Neuronal stem cell (in vitro differentiated cells): Measurements from ENCODE around the gene CHD6.

ENCODE experiments used
- DNase-seq: peaks from one replicate; pipeline ENCODE4 v3.0.0-alpha.2; 2013; ENCODE audit warnings: low spot score
- H2AFZ ChIP-seq: one replicate; pipeline ENCODE4 v1.6.1; 2013; ENCODE audit warnings: mild to moderate bottlenecking, low read length, inconsistent platforms
- H2AK5ac ChIP-seq: 2 replicates; pipeline ENCODE4 v1.6.1; 2013; ENCODE audit warnings: low read depth, mild to moderate bottlenecking, inconsistent platforms, low read length, moderate library complexity, mixed read lengths
- H2BK120ac ChIP-seq: 2 replicates; pipeline ENCODE4 v1.6.1; 2013; ENCODE audit warnings: low read depth, mild to moderate bottlenecking, inconsistent platforms, low read length, moderate library complexity, mixed read lengths
- H2BK12ac ChIP-seq: one replicate; pipeline ENCODE4 v1.6.1; 2013; ENCODE audit warnings: low read length, inconsistent platforms
- H2BK15ac ChIP-seq: 2 replicates; pipeline ENCODE4 v1.6.1; 2013; ENCODE audit warnings: mild to moderate bottlenecking, low read length, inconsistent platforms, mixed read lengths
- H2BK5ac ChIP-seq: one replicate; pipeline ENCODE4 v1.6.1; 2013; ENCODE audit warnings: inconsistent platforms, mild to moderate bottlenecking, low read length, moderate library complexity
- H3K14ac ChIP-seq: one replicate; pipeline ENCODE4 v1.6.1; 2013; ENCODE audit warnings: low read length, inconsistent platforms
- H3K18ac ChIP-seq: 2 replicates; pipeline ENCODE4 v1.6.1; 2013; ENCODE audit warnings: low read length, inconsistent platforms
- H3K23ac ChIP-seq: 2 replicates; pipeline ENCODE4 v1.6.1; 2013; ENCODE audit warnings: low read depth, mild to moderate bottlenecking, mixed read lengths, low read length, inconsistent platforms; ENCODE audit not compliant: poor library complexity
- H3K27ac ChIP-seq: replicated peaks from 3 replicates; pipeline ENCODE4 v1.5.1; 2013; ENCODE audit warnings: low read length, inconsistent platforms
- H3K27me3 ChIP-seq, 3 experiments: 2 replicates each; pipeline ENCODE4 v1.6.1; 2013; ENCODE audit warnings: low read length in 3 of 3, mild to moderate bottlenecking in 2 of 3, inconsistent platforms in 1 of 3, low read depth in 1 of 3, mixed read lengths in 1 of 3, moderate library complexity in 1 of 3; ENCODE audit not compliant: control insufficient read depth in 3 of 3, insufficient read depth in 3 of 3
- H3K36me3 ChIP-seq, 2 donors: replicated peaks in 1 of 2; 2 replicates each; pipeline ENCODE4 v1.6.1; 2013; ENCODE audit warnings: low read length in 2 of 2; ENCODE audit not compliant: control insufficient read depth in 2 of 2, insufficient read depth in 2 of 2
- H3K4ac ChIP-seq: 2 replicates; pipeline ENCODE4 v1.6.1; 2013; ENCODE audit warnings: inconsistent platforms, mild to moderate bottlenecking, low read length, moderate library complexity
- H3K4me1 ChIP-seq, 2 donors: 1 replicate in 1 of 2; 2 replicates in 1 of 2; pipeline ENCODE4 v1.6.1; 2013; ENCODE audit warnings: low read length in 2 of 2, low read depth in 1 of 2; ENCODE audit not compliant: control insufficient read depth in 2 of 2, insufficient read depth in 1 of 2
- H3K4me2 ChIP-seq: one replicate; pipeline ENCODE4 v1.6.1; 2013; ENCODE audit warnings: mild to moderate bottlenecking, low read length, inconsistent platforms; ENCODE audit not compliant: insufficient read depth, poor library complexity, severe bottlenecking
- H3K4me3 ChIP-seq, 2 donors: 2 replicates each; pipeline ENCODE4 v1.5.1; 2013; ENCODE audit warnings: low read length in 2 of 2, mild to moderate bottlenecking in 2 of 2, inconsistent platforms in 1 of 2, moderate library complexity in 1 of 2
- H3K79me1 ChIP-seq: one replicate; pipeline ENCODE4 v1.6.1; 2013; ENCODE audit warnings: low read depth, mild to moderate bottlenecking, inconsistent platforms, low read length, moderate library complexity
- H3K9ac ChIP-seq: one replicate; pipeline ENCODE4 v1.6.1; 2013; ENCODE audit warnings: mild to moderate bottlenecking, low read depth, low read length, inconsistent platforms; ENCODE audit not compliant: poor library complexity
- H3K9me3 ChIP-seq, 2 donors: replicated peaks in 1 of 2; 2 replicates each; pipeline versions ENCODE3 to v1.6.1; 2013; ENCODE audit warnings: low read length in 2 of 2, mild to moderate bottlenecking in 2 of 2, inconsistent platforms in 1 of 2, low read depth in 1 of 2, mixed read lengths in 1 of 2, moderate library complexity in 1 of 2; ENCODE audit not compliant: control insufficient read depth in 2 of 2, insufficient read depth in 1 of 2
- H4K8ac ChIP-seq: one replicate; pipeline ENCODE4 v1.6.1; 2013; ENCODE audit warnings: low read depth, mild to moderate bottlenecking, inconsistent platforms, low read length, moderate library complexity
- H4K91ac ChIP-seq: one replicate; pipeline ENCODE4 v1.6.1; 2013; ENCODE audit warnings: low read length, low read depth, mild to moderate bottlenecking, inconsistent platforms; ENCODE audit not compliant: poor library complexity
- WGBS, 2 donors: extraction: QIAGEN DNeasy Blood & Tissue Kit; methylation state at CpG; one replicate each; pipeline ENCODE4 v1.1.7; 2013; ENCODE audit warnings: missing lambda C conversion rate in 2 of 2, mixed read lengths in 1 of 2; ENCODE audit not compliant: insufficient read length in 2 of 2, insufficient replicate concordance in 1 of 2; ENCODE audit errors: extremely low coverage in 2 of 2; 5-methylcytosine and 5-hydroxymethylcytosine counted together

CHD6 gene

DNA sequence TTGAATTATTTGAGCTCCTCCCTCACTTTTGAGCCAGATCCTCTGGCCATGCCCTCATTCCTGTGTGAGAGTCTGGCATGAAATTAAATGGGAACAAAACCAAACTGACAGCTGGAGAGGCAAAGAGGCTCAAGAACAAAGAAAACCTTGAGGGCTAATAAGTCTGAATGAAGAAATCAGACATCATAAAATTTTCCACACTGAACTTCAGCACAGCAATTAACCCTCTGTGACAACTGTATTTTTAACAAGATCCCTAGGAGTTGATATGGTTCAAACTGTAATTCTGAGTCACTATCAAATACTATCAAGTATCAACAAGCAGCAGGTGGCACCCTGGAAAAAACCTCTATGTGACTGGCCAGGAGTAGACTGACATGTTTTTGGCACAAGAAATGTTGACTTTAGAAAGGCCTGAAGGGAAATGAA lies 142.2 kb downstream of the CHD6 start:
- H2AFZ ChIP-seq: no peak overlapping the region
- H3K4me3 ChIP-seq: no peak overlapping the region
- no peak overlapping the region for H3K27ac ChIP-seq
- peaks cover 2 to 67% of the 10 kb centered on the region in 2 donors for H3K36me3 ChIP-seq
- H3K4ac ChIP-seq: no peak overlapping the region
- H3K18ac ChIP-seq: no peak overlapping the region
- no peak overlapping the region for H4K91ac ChIP-seq
- H2BK120ac ChIP-seq: no peak overlapping the region
- no peak overlapping the region for H2BK12ac ChIP-seq
- no peak overlapping the region for H3K4me2 ChIP-seq
- no peak overlapping the region for H4K8ac ChIP-seq
- H2BK5ac ChIP-seq: no peak overlapping the region
- H3K23ac ChIP-seq: no peak overlapping the region
- no peak overlapping the region for H3K9ac ChIP-seq
- peaks cover 0 to 12% of the 10 kb centered on the region in 2 donors for H3K4me1 ChIP-seq
- DNase-seq: no peak
- no peak overlapping the region for H2AK5ac ChIP-seq
- no peak overlapping the region for H3K14ac ChIP-seq
- H2BK15ac ChIP-seq: no peak overlapping the region
- no peaks in the 10 kb centered on the region for H3K27me3 ChIP-seq
- H3K79me1 ChIP-seq: no peaks in the 10 kb centered on the region
- no peaks in the 10 kb centered on the region for H3K9me3 ChIP-seq

DNA sequence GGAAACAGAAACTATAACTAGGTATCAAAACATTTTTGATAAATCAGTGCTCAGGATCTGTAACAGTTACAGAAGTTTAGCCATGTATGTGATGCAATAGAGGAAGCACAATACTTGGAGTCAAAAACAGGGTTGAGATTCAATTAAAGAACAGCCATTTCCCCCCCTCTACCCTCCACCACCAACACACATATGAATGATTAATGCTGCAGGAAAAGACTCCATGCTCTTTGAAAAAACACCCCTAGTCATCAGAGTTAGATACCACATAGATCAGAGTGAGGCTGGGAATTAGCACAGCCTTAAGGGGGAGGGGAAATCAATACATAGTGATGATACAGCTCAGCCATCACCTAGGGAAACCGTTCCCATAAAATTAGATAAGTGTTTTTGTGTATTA lies 142.7 kb downstream of the CHD6 start:
- Histone ChIP-seq H3K4ac (no peak overlapping the region), H3K27ac (no peak overlapping the region), H2BK12ac (no peak overlapping the region), H3K4me2 (no peak overlapping the region), H3K36me3 (peaks cover 4 to 68% of the 10 kb centered on the region in 2 donors), H3K4me3 (no peak overlapping the region), H3K9me3 (no peaks in the 10 kb centered on the region), H2BK15ac (no peak overlapping the region), H3K14ac (no peak overlapping the region), H4K91ac (no peak overlapping the region), H3K4me1 (peaks cover 0 to 12% of the 10 kb centered on the region in 2 donors), H3K79me1 (no peaks in the 10 kb centered on the region), H3K18ac (no peak overlapping the region), H2BK5ac (no peak overlapping the region), H3K27me3 (no peaks in the 10 kb centered on the region), H2BK120ac (no peak overlapping the region), H3K9ac (no peak overlapping the region), H2AFZ (no peak overlapping the region), H2AK5ac (no peak overlapping the region), H4K8ac (no peak overlapping the region), H3K23ac (no peak overlapping the region)
- no CpG with 5 or more reads among the region's 1 CpG for WGBS, 2 donors
- DNase-seq: no peak

GRCh38 chr20:41470362-41471095 lies 147.6 kb downstream of the CHD6 start:
- Histone ChIP-seq H3K18ac (no peak overlapping the region), H3K4me1 (peaks cover 0 to 5% of the 10 kb centered on the region in 2 donors), H3K4me3 (no peak overlapping the region), H2BK15ac (no peak overlapping the region), H3K14ac (no peak overlapping the region), H3K9ac (no peak overlapping the region), H2BK120ac (no peak overlapping the region), H4K91ac (no peak overlapping the region), H4K8ac (no peak overlapping the region), H3K4me2 (no peak overlapping the region), H3K27me3 (no peaks in the 10 kb centered on the region), H2BK5ac (no peak overlapping the region), H3K36me3 (peaks cover 16 to 71% of the 10 kb centered on the region in 2 donors), H2AFZ (no peak overlapping the region), H3K79me1 (no peaks in the 10 kb centered on the region), H2AK5ac (no peak overlapping the region), H3K9me3 (no peaks in the 10 kb centered on the region), H3K23ac (no peak overlapping the region), H3K4ac (no peak overlapping the region), H3K27ac (no peak overlapping the region), H2BK12ac (no peak overlapping the region)
- DNase-seq: no peak
- no CpG with 5 or more reads among the region's 7 CpGs for WGBS, 2 donors

- DNase-seq: no peak
- Histone ChIP-seq H2BK15ac (no peak overlapping the region), H4K8ac (no peak overlapping the region), H3K9ac (no peak overlapping the region), H3K27me3 (no peaks in the 10 kb centered on the region), H3K36me3 (peaks cover 16 to 72% of the 10 kb centered on the region in 2 donors), H3K27ac (no peak overlapping the region), H2BK5ac (no peak overlapping the region), H2BK120ac (no peak overlapping the region), H3K4me3 (no peak overlapping the region), H2AFZ (no peak overlapping the region), H2AK5ac (no peak overlapping the region), H3K4me1 (no peaks in the 10 kb centered on the region), H3K18ac (no peak overlapping the region), H3K9me3 (peaks cover 2 to 4% of the 10 kb centered on the region in 2 donors), H3K4ac (no peak overlapping the region), H3K4me2 (no peak overlapping the region), H3K14ac (no peak overlapping the region), H4K91ac (no peak overlapping the region), H3K23ac (no peak overlapping the region), H3K79me1 (no peaks in the 10 kb centered on the region), H2BK12ac (no peak overlapping the region)
- no CpG with 5 or more reads among the region's 3 CpGs for WGBS, 2 donors
These were observed 148.3 kb downstream of the CHD6 start for GRCh38 chr20:41469868-41470267.
